ENCODE results near the gene GLS2.
"Not testable (repeated sequence)": the region's sequence is repeated elsewhere in the genome, so short reads cannot be mapped to it uniquely, and the experiment has no call there.

The GLS2 gene

GRCh38 chr12:56510786-56511185 lies 22.8 kb upstream of the GLS2 start:
- TF ChIP-seq CTCF (IDR thresholded peaks at IDR 0.05; ENCODE audit: low read length) = no peak
- TF ChIP-seq EZH2 (IDR thresholded peaks at IDR 0.05; ENCODE audit: borderline replicate concordance, low read length) = no peak
- no peak overlapping the region for H2AFZ ChIP-seq (ENCODE audit: low read length)
- H3K9me2 ChIP-seq (ENCODE audit: low read depth, low read length) = no peaks in the 10 kb centered on the region
- no peak overlapping the region for H3K4me3 ChIP-seq (ENCODE audit: low read depth, low read length, poor library complexity, severe bottlenecking)
- H3K9me3 ChIP-seq (ENCODE audit: low read length) = no peaks in the 10 kb centered on the region
- H3K4me2 ChIP-seq (ENCODE audit: low read length) = no peak overlapping the region
- H3K4me1 ChIP-seq (ENCODE audit: insufficient read depth, low read length, severe bottlenecking) = no peaks in the 10 kb centered on the region
- H3K36me3 ChIP-seq (ENCODE audit: insufficient read depth, low read length) = no peaks in the 10 kb centered on the region
- no peaks in the 10 kb centered on the region for H3K27me3 ChIP-seq (ENCODE audit: insufficient read depth, low read length)
- H3K27ac ChIP-seq (ENCODE audit: low read depth, low read length, poor library complexity, severe bottlenecking) = no peak overlapping the region
- no peak overlapping the region for H3K9ac ChIP-seq (ENCODE audit: low read length)
- no peaks in the 10 kb centered on the region for H4K20me1 ChIP-seq (ENCODE audit: insufficient read depth, low read length)
- no peaks in the 10 kb centered on the region for H3K79me2 ChIP-seq (ENCODE audit: insufficient read depth, low read length)
- no peaks in the 10 kb centered on the region for H3F3A ChIP-seq (ENCODE audit: insufficient read depth, low read length)

- not testable (repeated sequence) for H3K9me2 ChIP-seq (ENCODE audit: low read depth, low read length); H3K4me1 ChIP-seq (ENCODE audit: insufficient read depth, low read length, severe bottlenecking); H3K4me3 ChIP-seq (ENCODE audit: low read depth, low read length, poor library complexity, severe bottlenecking); H3K79me2 ChIP-seq (ENCODE audit: insufficient read depth, low read length); H3F3A ChIP-seq (ENCODE audit: insufficient read depth, low read length); H2AFZ ChIP-seq (ENCODE audit: low read length); H3K4me2 ChIP-seq (ENCODE audit: low read length); H3K9ac ChIP-seq (ENCODE audit: low read length); H3K27me3 ChIP-seq (ENCODE audit: insufficient read depth, low read length); H3K27ac ChIP-seq (ENCODE audit: low read depth, low read length, poor library complexity, severe bottlenecking); H3K36me3 ChIP-seq (ENCODE audit: insufficient read depth, low read length); H4K20me1 ChIP-seq (ENCODE audit: insufficient read depth, low read length); H3K9me3 ChIP-seq (ENCODE audit: low read length)
Observed at GRCh38 chr12:56499879-56500278, 11.9 kb upstream of the GLS2 start.

- H3K79me2 ChIP-seq (ENCODE audit: insufficient read depth, low read length); H3K4me2 ChIP-seq (ENCODE audit: low read length); H2AFZ ChIP-seq (ENCODE audit: low read length); H3F3A ChIP-seq (ENCODE audit: insufficient read depth, low read length); H3K36me3 ChIP-seq (ENCODE audit: insufficient read depth, low read length); H4K20me1 ChIP-seq (ENCODE audit: insufficient read depth, low read length); H3K9ac ChIP-seq (ENCODE audit: low read length); H3K27ac ChIP-seq (ENCODE audit: low read depth, low read length, poor library complexity, severe bottlenecking); H3K9me2 ChIP-seq (ENCODE audit: low read depth, low read length); H3K9me3 ChIP-seq (ENCODE audit: low read length); H3K4me1 ChIP-seq (ENCODE audit: insufficient read depth, low read length, severe bottlenecking); H3K4me3 ChIP-seq (ENCODE audit: low read depth, low read length, poor library complexity, severe bottlenecking); H3K27me3 ChIP-seq (ENCODE audit: insufficient read depth, low read length): not testable (repeated sequence)
Observed at GRCh38 chr12:56499452-56499851, 11.5 kb upstream of the GLS2 start.

- not testable (repeated sequence) for H3K4me3 ChIP-seq (ENCODE audit: low read depth, low read length, poor library complexity, severe bottlenecking); H3K79me2 ChIP-seq (ENCODE audit: insufficient read depth, low read length); H2AFZ ChIP-seq (ENCODE audit: low read length); H4K20me1 ChIP-seq (ENCODE audit: insufficient read depth, low read length); H3K27me3 ChIP-seq (ENCODE audit: insufficient read depth, low read length); H3K36me3 ChIP-seq (ENCODE audit: insufficient read depth, low read length); H3K9ac ChIP-seq (ENCODE audit: low read length); H3K4me1 ChIP-seq (ENCODE audit: insufficient read depth, low read length, severe bottlenecking); H3K9me2 ChIP-seq (ENCODE audit: low read depth, low read length); H3K27ac ChIP-seq (ENCODE audit: low read depth, low read length, poor library complexity, severe bottlenecking); H3F3A ChIP-seq (ENCODE audit: insufficient read depth, low read length); H3K9me3 ChIP-seq (ENCODE audit: low read length); H3K4me2 ChIP-seq (ENCODE audit: low read length)
Observed at GRCh38 chr12:56498126-56498902, 10.4 kb upstream of the GLS2 start.
